WTC11 (cell line): ENCODE results near the gene PPWD1. TPM values are rescaled to one million over a fixed set of nuclear protein-coding genes. Genes with fewer than 3 reads are reported as not detected.

Experiments used
- ATAC-seq: fragments of 200-7000 bp; cut with Tn5 transposase; 2 replicates; pipeline ENCODE4 v1.10.0; 2021; ENCODE audit warnings: mild to moderate bottlenecking, moderate library complexity
- CTCF ChIA-PET: fragments of 300-600 bp; sonication (Branson Sonifier 250); formaldehyde crosslinking; loops from one replicate; lab custom pipeline; 2021; ENCODE audit warnings: antibody characterized with exemption; lab: Charles Lee
- POLR2A ChIA-PET: fragments of 350-600 bp; sonication (Branson Sonifier 250); formaldehyde crosslinking; loops from one replicate; lab custom pipeline; 2021; ENCODE audit warnings: antibody characterized with exemption; lab: Charles Lee
- DNase-seq: peaks from one replicate; pipeline ENCODE4 v3.0.0; 2021; ENCODE audit warnings: low spot score
- H3K27ac Mint-ChIP-seq: 2 replicates; pipeline ENCODE4 v1.8.0; 2021; ENCODE audit warnings: mixed read lengths
- H3K27me3 Mint-ChIP-seq: 2 replicates; pipeline ENCODE4 v1.8.0; 2021; ENCODE audit warnings: low read depth, mild to moderate bottlenecking, moderate library complexity, mixed read lengths
- H3K36me3 Mint-ChIP-seq: 2 replicates; pipeline ENCODE4 v1.8.0; 2021; ENCODE audit warnings: mixed read lengths
- H3K4me1 Mint-ChIP-seq: 2 replicates; pipeline ENCODE4 v1.8.0; 2022; ENCODE audit warnings: mixed read lengths
- H3K4me3 Mint-ChIP-seq: 2 replicates; pipeline ENCODE4 v1.8.0; 2021; ENCODE audit warnings: mild to moderate bottlenecking, moderate library complexity, mixed read lengths
- H3K9me3 Mint-ChIP-seq: 2 replicates; pipeline ENCODE4 v1.8.0; 2021; ENCODE audit warnings: mixed read lengths
- CBFB ChIP-seq: sonication (generic); formaldehyde crosslinking; IDR thresholded peaks from 2 replicates; pipeline ENCODE4 v1.8.1; 2022; ENCODE audit warnings: mild to moderate bottlenecking, low read depth, missing genetic modification reagents
- E2F1 ChIP-seq: sonication (generic); formaldehyde crosslinking; IDR thresholded peaks from 2 replicates; pipeline ENCODE4 v1.8.0; 2022; ENCODE audit warnings: mild to moderate bottlenecking, missing genetic modification reagents
- HMGA2 ChIP-seq: fragments of 250-450 bp; sonication (Bioruptor Pico); IDR thresholded peaks from 2 replicates; pipeline ENCODE4 v1.4.0; 2021; ENCODE audit warnings: mild to moderate bottlenecking, moderate library complexity
- IRF1 ChIP-seq: sonication (generic); formaldehyde crosslinking; IDR thresholded peaks from 2 replicates; pipeline ENCODE4 v1.8.0; 2023; ENCODE audit warnings: missing genetic modification reagents
- MXD4 ChIP-seq: fragments of 250-450 bp; sonication (Bioruptor Pico); IDR thresholded peaks from 2 replicates; pipeline ENCODE4 v1.8.0; 2021; ENCODE audit warnings: mild to moderate bottlenecking, moderate library complexity, borderline replicate concordance
- NR3C1 ChIP-seq: sonication (generic); formaldehyde crosslinking; conservative IDR thresholded peaks from 2 replicates; pipeline ENCODE4 v1.8.1; 2023; ENCODE audit warnings: low read depth, mild to moderate bottlenecking, missing genetic modification reagents
- PRRX2 ChIP-seq: fragments of 250-450 bp; sonication (Bioruptor Pico); IDR thresholded peaks from 2 replicates; pipeline ENCODE4 v1.8.0; 2021; ENCODE audit warnings: mild to moderate bottlenecking
- TEAD1 ChIP-seq: sonication (generic); formaldehyde crosslinking; IDR thresholded peaks from 2 replicates; pipeline ENCODE4 v1.8.0; 2022; ENCODE audit warnings: mild to moderate bottlenecking, missing genetic modification reagents
- ZNF232 ChIP-seq: sonication (generic); formaldehyde crosslinking; IDR thresholded peaks from 2 replicates; pipeline ENCODE4 v1.8.0; 2022; ENCODE audit warnings: mild to moderate bottlenecking, missing genetic modification reagents
- total RNA-seq: library from RNA; stranded (reverse); gene quantifications from 3 replicates; pipeline ENCODE4 v1.2.3, GENCODE V29; 2021
- TF ChIP-seq, protein P1 (sequence below): fragments of 250-450 bp; sonication (Bioruptor Pico); IDR thresholded peaks from 2 replicates; pipeline ENCODE4 v1.9.0; 2021; ENCODE audit warnings: mild to moderate bottlenecking, borderline replicate concordance
- TF ChIP-seq, protein P2 (sequence below): fragments of 250-450 bp; sonication (Bioruptor Pico); conservative IDR thresholded peaks from 2 replicates; pipeline ENCODE4 v1.9.0; 2021; ENCODE audit warnings: mild to moderate bottlenecking
- TF ChIP-seq, protein P3 (sequence below): sonication (generic); formaldehyde crosslinking; IDR thresholded peaks from 2 replicates; pipeline ENCODE4 v1.8.0; 2023; ENCODE audit warnings: missing genetic modification reagents, mild to moderate bottlenecking, borderline replicate concordance
- TF ChIP-seq, protein P4 (sequence below): sonication (generic); formaldehyde crosslinking; IDR thresholded peaks from 2 replicates; pipeline ENCODE4 v1.8.0; 2023; ENCODE audit warnings: mild to moderate bottlenecking, missing genetic modification reagents

Gene PPWD1
- total RNA-seq, 1 experiment from 2014 or later = 34.7 TPM

DNA sequence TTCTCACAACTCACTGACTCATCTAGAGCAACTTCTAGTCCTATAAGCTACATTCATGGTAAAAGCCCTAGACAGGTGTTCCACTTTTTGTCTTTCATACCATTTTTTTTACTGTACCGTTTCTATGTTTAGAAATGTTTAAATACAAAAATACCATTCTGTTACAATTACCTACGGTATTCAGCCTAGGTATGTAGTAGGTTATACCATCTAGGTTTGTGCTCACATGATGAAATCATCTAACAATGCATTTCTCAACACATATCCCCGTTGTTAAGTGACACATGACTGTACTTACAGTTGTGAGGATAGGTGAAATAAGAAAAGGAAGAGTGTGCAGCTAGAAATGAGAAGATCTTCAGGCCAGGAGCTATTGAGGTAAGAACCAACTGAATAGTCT is 6.4 kb upstream of the PPWD1 start:
- H3K36me3 Mint-ChIP-seq = peaks cover 10% of the 10 kb centered on the region
- H3K4me3 Mint-ChIP-seq = no peak overlapping the region
- ATAC-seq = no peak
- ChIA-PET CTCF (no interaction called here), POLR2A (no interaction called here)
- H3K27ac Mint-ChIP-seq = no peak overlapping the region
- H3K4me1 Mint-ChIP-seq = peaks cover under 1% of the 10 kb centered on the region
- H3K9me3 Mint-ChIP-seq = no peaks in the 10 kb centered on the region
- TF ChIP-seq IRF1 (CRISPR knock-in tag) (no peak), HMGA2 (CRISPR knock-in tag) (no peak), ZNF232 (CRISPR knock-in tag) (no peak), TEAD1 (no peak), MXD4 (CRISPR knock-in tag) (no peak), NR3C1 (no peak), PRRX2 (no peak), E2F1 (CRISPR knock-in tag) (no peak), CBFB (CRISPR knock-in tag) (no peak)
- TF ChIP-seq, protein P1, sequence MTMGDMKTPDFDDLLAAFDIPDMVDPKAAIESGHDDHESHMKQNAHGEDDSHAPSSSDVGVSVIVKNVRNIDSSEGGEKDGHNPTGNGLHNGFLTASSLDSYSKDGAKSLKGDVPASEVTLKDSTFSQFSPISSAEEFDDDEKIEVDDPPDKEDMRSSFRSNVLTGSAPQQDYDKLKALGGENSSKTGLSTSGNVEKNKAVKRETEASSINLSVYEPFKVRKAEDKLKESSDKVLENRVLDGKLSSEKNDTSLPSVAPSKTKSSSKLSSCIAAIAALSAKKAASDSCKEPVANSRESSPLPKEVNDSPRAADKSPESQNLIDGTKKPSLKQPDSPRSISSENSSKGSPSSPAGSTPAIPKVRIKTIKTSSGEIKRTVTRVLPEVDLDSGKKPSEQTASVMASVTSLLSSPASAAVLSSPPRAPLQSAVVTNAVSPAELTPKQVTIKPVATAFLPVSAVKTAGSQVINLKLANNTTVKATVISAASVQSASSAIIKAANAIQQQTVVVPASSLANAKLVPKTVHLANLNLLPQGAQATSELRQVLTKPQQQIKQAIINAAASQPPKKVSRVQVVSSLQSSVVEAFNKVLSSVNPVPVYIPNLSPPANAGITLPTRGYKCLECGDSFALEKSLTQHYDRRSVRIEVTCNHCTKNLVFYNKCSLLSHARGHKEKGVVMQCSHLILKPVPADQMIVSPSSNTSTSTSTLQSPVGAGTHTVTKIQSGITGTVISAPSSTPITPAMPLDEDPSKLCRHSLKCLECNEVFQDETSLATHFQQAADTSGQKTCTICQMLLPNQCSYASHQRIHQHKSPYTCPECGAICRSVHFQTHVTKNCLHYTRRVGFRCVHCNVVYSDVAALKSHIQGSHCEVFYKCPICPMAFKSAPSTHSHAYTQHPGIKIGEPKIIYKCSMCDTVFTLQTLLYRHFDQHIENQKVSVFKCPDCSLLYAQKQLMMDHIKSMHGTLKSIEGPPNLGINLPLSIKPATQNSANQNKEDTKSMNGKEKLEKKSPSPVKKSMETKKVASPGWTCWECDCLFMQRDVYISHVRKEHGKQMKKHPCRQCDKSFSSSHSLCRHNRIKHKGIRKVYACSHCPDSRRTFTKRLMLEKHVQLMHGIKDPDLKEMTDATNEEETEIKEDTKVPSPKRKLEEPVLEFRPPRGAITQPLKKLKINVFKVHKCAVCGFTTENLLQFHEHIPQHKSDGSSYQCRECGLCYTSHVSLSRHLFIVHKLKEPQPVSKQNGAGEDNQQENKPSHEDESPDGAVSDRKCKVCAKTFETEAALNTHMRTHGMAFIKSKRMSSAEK = no peak
- TF ChIP-seq, protein P2, sequence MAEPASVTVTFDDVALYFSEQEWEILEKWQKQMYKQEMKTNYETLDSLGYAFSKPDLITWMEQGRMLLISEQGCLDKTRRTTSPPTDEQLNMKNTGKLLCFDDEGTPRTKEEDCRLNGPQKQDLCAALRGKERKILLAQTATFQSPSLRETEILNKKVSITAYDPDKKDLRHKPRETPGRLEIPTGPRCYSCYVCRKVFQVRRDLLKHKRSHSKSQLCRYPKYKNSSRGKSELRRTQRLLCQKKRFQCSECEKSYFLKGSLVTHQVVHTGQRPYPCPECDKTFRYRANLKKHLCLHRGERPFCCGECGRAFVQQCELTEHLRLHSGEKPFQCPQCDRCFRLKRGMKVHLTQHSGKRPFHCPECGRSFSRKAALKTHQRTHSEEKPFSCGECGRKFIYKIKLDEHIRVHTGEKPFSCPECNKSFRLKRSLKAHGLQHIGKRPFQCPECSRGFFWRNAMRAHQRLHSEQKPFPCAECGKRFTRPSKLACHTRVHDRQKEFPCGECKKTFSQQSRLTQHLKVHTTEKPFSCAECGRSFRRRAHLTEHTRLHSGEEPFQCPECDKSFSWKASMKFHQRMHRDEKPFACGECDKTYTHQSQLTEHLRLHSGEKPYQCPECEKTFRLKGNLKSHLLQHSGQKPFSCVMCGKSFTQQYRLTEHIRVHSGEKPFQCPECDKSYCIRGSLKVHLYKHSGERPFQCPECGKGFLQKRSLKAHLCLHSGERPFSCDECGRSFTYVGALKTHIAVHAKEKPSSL = no peak
- TF ChIP-seq, protein P3, sequence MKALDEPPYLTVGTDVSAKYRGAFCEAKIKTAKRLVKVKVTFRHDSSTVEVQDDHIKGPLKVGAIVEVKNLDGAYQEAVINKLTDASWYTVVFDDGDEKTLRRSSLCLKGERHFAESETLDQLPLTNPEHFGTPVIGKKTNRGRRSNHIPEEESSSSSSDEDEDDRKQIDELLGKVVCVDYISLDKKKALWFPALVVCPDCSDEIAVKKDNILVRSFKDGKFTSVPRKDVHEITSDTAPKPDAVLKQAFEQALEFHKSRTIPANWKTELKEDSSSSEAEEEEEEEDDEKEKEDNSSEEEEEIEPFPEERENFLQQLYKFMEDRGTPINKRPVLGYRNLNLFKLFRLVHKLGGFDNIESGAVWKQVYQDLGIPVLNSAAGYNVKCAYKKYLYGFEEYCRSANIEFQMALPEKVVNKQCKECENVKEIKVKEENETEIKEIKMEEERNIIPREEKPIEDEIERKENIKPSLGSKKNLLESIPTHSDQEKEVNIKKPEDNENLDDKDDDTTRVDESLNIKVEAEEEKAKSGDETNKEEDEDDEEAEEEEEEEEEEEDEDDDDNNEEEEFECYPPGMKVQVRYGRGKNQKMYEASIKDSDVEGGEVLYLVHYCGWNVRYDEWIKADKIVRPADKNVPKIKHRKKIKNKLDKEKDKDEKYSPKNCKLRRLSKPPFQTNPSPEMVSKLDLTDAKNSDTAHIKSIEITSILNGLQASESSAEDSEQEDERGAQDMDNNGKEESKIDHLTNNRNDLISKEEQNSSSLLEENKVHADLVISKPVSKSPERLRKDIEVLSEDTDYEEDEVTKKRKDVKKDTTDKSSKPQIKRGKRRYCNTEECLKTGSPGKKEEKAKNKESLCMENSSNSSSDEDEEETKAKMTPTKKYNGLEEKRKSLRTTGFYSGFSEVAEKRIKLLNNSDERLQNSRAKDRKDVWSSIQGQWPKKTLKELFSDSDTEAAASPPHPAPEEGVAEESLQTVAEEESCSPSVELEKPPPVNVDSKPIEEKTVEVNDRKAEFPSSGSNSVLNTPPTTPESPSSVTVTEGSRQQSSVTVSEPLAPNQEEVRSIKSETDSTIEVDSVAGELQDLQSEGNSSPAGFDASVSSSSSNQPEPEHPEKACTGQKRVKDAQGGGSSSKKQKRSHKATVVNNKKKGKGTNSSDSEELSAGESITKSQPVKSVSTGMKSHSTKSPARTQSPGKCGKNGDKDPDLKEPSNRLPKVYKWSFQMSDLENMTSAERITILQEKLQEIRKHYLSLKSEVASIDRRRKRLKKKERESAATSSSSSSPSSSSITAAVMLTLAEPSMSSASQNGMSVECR (CRISPR knock-in tag) = no peak
- TF ChIP-seq, protein P4, sequence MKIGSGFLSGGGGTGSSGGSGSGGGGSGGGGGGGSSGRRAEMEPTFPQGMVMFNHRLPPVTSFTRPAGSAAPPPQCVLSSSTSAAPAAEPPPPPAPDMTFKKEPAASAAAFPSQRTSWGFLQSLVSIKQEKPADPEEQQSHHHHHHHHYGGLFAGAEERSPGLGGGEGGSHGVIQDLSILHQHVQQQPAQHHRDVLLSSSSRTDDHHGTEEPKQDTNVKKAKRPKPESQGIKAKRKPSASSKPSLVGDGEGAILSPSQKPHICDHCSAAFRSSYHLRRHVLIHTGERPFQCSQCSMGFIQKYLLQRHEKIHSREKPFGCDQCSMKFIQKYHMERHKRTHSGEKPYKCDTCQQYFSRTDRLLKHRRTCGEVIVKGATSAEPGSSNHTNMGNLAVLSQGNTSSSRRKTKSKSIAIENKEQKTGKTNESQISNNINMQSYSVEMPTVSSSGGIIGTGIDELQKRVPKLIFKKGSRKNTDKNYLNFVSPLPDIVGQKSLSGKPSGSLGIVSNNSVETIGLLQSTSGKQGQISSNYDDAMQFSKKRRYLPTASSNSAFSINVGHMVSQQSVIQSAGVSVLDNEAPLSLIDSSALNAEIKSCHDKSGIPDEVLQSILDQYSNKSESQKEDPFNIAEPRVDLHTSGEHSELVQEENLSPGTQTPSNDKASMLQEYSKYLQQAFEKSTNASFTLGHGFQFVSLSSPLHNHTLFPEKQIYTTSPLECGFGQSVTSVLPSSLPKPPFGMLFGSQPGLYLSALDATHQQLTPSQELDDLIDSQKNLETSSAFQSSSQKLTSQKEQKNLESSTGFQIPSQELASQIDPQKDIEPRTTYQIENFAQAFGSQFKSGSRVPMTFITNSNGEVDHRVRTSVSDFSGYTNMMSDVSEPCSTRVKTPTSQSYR (CRISPR knock-in tag) = no peak
- no peaks in the 10 kb centered on the region for H3K27me3 Mint-ChIP-seq
- DNase-seq = no peak
